BJ (cell line): Measurements from ENCODE around the gene CCDC171. TPM values are rescaled to one million over a fixed set of nuclear protein-coding genes. Genes with fewer than 3 reads are reported as not detected.

Source experiments
- CTCF ChIA-PET: fragments of 350-600 bp; formaldehyde crosslinking; extraction: SDS; loops from one replicate; lab custom pipeline; 2021; ENCODE audit warnings: antibody characterized with exemption, inconsistent platforms; lab: Yijun Ruan, JAX
- POLR2A ChIA-PET: fragments of 300-600 bp; sonication (Branson Sonifier 250); formaldehyde crosslinking; extraction: SDS; loops from one replicate; lab custom pipeline; 2021; ENCODE audit warnings: antibody characterized with exemption; lab: Charles Lee
- DNase-seq: peaks from one replicate; pipeline ENCODE4 v3.0.0-alpha.2; 2011; ENCODE audit warnings: low read depth
- H3K27me3 ChIP-seq: 2 replicates; pipeline ENCODE4 v1.6.0; 2011; ENCODE audit warnings: low read length; ENCODE audit not compliant: control insufficient read depth, insufficient read depth
- H3K36me3 ChIP-seq: 2 replicates; pipeline ENCODE4 v1.5.1; 2011; ENCODE audit warnings: low read length; ENCODE audit not compliant: control insufficient read depth, insufficient read depth
- H3K4me3 ChIP-seq: 2 replicates; pipeline ENCODE4 v1.5.1; 2011; ENCODE audit warnings: low read depth, mild to moderate bottlenecking, control low read depth, low read length
- polyA plus RNA-seq: library from polyadenylated mRNA; depleted of rRNA; stranded (reverse); fragments of >200 nt; gene quantifications from 2 replicates; pipeline ENCODE4 v1.2.3, GENCODE V29; 2011
- TF ChIP-seq, protein P1 (sequence below): IDR thresholded peaks from 2 replicates; pipeline ENCODE4 v1.5.1; 2011; ENCODE audit warnings: low read depth, mild to moderate bottlenecking, control low read depth, inconsistent platforms, low read length, moderate library complexity; ENCODE audit not compliant: insufficient read depth

Gene CCDC171
- polyA plus RNA-seq, 1 experiment: 0.39 TPM

- no peak for DNase-seq
- TF ChIP-seq, protein P1, sequence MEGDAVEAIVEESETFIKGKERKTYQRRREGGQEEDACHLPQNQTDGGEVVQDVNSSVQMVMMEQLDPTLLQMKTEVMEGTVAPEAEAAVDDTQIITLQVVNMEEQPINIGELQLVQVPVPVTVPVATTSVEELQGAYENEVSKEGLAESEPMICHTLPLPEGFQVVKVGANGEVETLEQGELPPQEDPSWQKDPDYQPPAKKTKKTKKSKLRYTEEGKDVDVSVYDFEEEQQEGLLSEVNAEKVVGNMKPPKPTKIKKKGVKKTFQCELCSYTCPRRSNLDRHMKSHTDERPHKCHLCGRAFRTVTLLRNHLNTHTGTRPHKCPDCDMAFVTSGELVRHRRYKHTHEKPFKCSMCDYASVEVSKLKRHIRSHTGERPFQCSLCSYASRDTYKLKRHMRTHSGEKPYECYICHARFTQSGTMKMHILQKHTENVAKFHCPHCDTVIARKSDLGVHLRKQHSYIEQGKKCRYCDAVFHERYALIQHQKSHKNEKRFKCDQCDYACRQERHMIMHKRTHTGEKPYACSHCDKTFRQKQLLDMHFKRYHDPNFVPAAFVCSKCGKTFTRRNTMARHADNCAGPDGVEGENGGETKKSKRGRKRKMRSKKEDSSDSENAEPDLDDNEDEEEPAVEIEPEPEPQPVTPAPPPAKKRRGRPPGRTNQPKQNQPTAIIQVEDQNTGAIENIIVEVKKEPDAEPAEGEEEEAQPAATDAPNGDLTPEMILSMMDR: no peak
- POLR2A ChIA-PET: no interaction called here
- Histone ChIP-seq H3K36me3 (no peaks in the 10 kb centered on the region), H3K4me3 (no peak overlapping the region), H3K27me3 (no peaks in the 10 kb centered on the region)
- CTCF ChIA-PET: no interaction called here
These were observed 64.9 kb downstream of the CCDC171 start for GRCh38 chr9:15617782-15618181.

DNA sequence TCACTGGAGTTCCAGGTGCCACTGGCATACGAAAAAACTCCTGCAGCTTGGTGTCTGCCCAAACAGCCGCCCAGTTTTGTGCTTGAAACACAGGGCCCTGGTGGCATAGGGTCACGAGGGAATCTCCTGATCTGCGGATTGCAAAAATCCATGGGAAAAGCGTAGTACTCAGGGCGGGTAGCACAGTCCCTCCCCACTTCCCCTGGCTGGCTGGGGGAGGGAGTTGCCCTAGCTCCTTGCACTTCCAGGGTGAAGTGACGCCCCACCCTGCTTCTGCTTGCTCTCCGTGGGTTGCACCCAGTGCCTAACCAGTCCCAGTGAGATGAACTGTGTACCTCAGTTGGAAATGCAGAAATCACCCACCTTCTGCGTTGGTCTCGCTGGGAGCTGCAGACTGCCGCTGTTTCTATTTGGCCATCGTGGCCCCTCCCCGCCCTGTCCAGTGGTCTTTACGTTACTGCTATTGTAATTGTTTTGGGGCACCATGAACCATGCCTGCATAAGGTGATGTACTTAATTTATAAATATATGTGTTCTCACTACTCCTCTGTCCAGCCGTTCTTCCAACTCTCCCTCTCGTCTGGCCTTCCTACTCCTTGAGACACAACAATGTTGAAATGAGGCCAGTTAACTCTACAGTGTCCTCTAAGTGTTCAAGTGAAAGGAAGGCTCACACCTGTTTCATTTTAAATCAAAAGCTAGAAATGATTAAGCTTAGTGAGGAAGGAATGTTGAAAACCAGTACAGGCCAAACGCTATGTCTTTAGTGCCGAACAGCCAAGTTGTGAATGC, 65.9 kb downstream of the CCDC171 start:
- no peaks in the 10 kb centered on the region for H3K27me3 ChIP-seq
- ChIA-PET POLR2A (no interaction called here), CTCF (interaction anchor here (0.7 to 1.5 kb wide), 2 partner anchors 17 to 26 kb away, joined by 3 read pairs; no protein-coding TSS in a partner anchor)
- DNase-seq: no peak
- TF ChIP-seq, protein P1: no peak
- no peaks in the 10 kb centered on the region for H3K36me3 ChIP-seq
- no peak overlapping the region for H3K4me3 ChIP-seq

DNA sequence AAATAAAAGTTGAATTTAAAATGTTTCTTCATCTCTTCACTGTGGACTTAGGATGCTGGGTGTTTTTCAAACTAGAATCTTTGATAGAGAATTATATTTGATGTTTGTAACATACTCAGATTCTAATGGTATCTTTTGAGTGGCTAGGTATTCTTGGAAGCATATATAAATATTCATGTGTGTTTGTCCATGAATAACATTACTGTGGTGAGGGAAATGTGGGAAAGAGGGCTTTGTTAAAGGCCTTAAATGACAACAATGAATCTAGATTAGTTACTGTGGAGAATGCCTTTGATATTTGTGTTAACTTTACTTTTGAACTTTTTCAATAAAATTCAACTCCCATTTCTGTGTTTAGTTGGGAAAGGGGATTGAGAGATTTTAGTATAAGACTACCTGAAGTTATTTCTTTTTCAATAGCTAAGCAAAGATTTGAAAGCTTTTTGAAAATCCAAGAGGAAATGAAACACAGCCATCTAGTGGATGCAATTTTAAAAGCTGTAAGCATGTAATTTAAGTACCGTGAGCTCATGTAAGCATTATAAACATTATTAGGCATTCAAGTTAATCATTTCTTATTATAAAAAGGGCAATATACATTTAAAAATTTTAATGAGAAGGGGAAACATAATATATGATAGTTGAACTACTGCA, 69.6 kb downstream of the CCDC171 start:
- CTCF ChIA-PET: interaction anchor here (0.5 kb wide), 1 partner anchor 14 kb away, joined by 3 read pairs; no protein-coding TSS in a partner anchor
- TF ChIP-seq, protein P1: peak; percentile 52

DNA sequence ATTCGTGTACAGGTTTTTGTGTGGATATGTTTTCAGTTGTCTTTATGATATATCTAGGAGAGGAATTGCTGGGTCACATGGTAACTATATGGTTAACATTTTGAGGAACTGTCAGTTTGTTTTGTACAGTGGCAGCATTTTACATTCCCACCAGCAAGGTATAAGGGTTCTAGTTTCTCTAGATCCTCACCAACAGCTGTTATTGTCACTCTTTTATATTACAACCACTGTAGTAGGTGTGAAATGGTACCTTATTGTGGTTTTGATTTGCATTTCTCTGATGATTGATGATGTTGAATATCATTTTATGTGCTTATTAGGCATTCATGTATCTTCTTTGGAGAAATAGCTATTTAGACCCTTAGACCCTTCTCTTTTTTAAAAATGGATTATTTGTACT, 82.9 kb downstream of the CCDC171 start:
- H3K4me3 ChIP-seq: no peak overlapping the region
- no peaks in the 10 kb centered on the region for H3K36me3 ChIP-seq
- CTCF ChIA-PET: no interaction called here
- no peaks in the 10 kb centered on the region for H3K27me3 ChIP-seq
- POLR2A ChIA-PET: no interaction called here
- TF ChIP-seq, protein P1: no peak
- no peak for DNase-seq

More for the DNA sequence above, 69.6 kb downstream of the CCDC171 start:
- H3K36me3 ChIP-seq: no peaks in the 10 kb centered on the region
- no peaks in the 10 kb centered on the region for H3K27me3 ChIP-seq
- H3K4me3 ChIP-seq: no peak overlapping the region
- POLR2A ChIA-PET: interaction anchor here (0.7 kb wide), 1 partner anchor 206 kb away, joined by 4 read pairs; no protein-coding TSS in a partner anchor
- DNase-seq: no peak

GRCh38 chr9:15640121-15640520, 87.3 kb downstream of the CCDC171 start:
- CTCF ChIA-PET: no interaction called here
- no peaks in the 10 kb centered on the region for H3K36me3 ChIP-seq
- POLR2A ChIA-PET: no interaction called here
- TF ChIP-seq, protein P1: no peak
- DNase-seq: no peak
- H3K27me3 ChIP-seq: no peaks in the 10 kb centered on the region
- H3K4me3 ChIP-seq: no peak overlapping the region
